Mucosa of descending colon (tissue), 3 donors: Measurements from ENCODE around the gene LIME1. TPM values are rescaled to one million over a fixed set of nuclear protein-coding genes. Genes with fewer than 3 reads are reported as not detected.

Source experiments
- ATAC-seq: fragments of 200-7000 bp; cut with Tn5 transposase; one replicate; pipeline ENCODE4 v1.9.1; 2020; ENCODE audit warnings: mild to moderate bottlenecking, moderate library complexity
- DNase-seq, 3 donors: peaks; one replicate each; pipeline ENCODE4 v3.0.0-alpha.2; 2020
- H3K36me3 ChIP-seq: fragments of 200-600 bp; one replicate; pipeline ENCODE4 v1.8.0; 2021; ENCODE audit warnings: low read depth, mild to moderate bottlenecking
- H3K4me1 ChIP-seq: fragments of 200-600 bp; one replicate; pipeline ENCODE4 v1.8.0; 2021; ENCODE audit warnings: low read depth, mild to moderate bottlenecking
- H3K4me3 ChIP-seq: fragments of 200-600 bp; one replicate; pipeline ENCODE4 v1.8.0; 2021; ENCODE audit warnings: mild to moderate bottlenecking
- H3K9me3 ChIP-seq: fragments of 200-600 bp; one replicate; pipeline ENCODE4 v1.8.0; 2021; ENCODE audit warnings: mild to moderate bottlenecking
- intact Hi-C, 2 donors: fragments of 100-400 bp; cut with DNase I in 1 of 2; cut with micrococcal nuclease in 1 of 2; formaldehyde crosslinking; loops; one replicate each; pipeline versions ENCODE4 v1.11.0 to v1.11.1; 2022; cut with DNase I, micrococcal nuclease
- total RNA-seq, 3 donors: library from RNA; stranded (reverse); fragmentation: NEBNext Ultra II Directional in 2 of 3; extraction: Animal tissue kit (Norgen Biotek cat#: 25700) in 2 of 3; gene quantifications; one replicate each; pipeline versions ENCODE4 v1.2.1 to v1.2.4, GENCODE V29; 2021 to 2023
- TF ChIP-seq, protein P1 (sequence below): fragments of 200-600 bp; IDR thresholded peaks from one replicate; pipeline ENCODE4 v1.8.0; 2022; ENCODE audit warnings: antibody characterized with exemption, mild to moderate bottlenecking
- donor health status: DM: no; HTN: no; CAD: no; lungs with moderate emphysema.
- donor health status: DM: no; HTN: no; CAD: no.
- donor health status: DM: no; HTN: yes; CAD: no.

The LIME1 gene
- total RNA-seq, 3 donors from 2014 or later: 10.4 to 11.2 (median 10.8) TPM

DNA sequence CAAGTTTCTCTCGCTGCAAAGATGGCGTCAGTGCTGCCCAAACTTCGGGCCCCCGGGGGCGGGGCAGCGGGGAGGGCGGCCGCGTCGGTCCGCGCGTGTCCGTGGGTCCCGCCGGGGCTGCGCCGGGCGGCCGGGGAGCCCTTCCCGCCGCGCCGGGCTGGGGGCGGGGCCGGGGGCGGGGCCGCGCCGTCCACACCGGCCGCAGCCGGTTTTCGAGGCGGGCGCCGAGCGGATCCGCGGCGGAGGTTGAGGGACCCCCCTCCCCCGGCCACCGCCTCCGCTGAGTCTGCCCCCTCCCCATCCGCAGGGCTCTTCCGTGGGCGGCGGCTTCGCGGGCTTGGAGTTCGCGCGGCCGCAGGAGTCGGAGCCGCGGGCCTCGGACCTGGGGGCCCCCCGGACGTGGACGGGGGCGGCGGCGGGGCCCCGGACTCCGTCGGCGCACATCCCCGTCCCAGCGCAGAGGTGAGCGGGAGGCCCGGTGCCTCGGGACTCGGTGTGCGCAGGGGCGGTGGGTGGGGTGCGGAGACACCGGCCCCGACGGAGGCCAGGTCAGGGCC, 3.7 kb downstream of the LIME1 start:
- TF ChIP-seq, protein P1, sequence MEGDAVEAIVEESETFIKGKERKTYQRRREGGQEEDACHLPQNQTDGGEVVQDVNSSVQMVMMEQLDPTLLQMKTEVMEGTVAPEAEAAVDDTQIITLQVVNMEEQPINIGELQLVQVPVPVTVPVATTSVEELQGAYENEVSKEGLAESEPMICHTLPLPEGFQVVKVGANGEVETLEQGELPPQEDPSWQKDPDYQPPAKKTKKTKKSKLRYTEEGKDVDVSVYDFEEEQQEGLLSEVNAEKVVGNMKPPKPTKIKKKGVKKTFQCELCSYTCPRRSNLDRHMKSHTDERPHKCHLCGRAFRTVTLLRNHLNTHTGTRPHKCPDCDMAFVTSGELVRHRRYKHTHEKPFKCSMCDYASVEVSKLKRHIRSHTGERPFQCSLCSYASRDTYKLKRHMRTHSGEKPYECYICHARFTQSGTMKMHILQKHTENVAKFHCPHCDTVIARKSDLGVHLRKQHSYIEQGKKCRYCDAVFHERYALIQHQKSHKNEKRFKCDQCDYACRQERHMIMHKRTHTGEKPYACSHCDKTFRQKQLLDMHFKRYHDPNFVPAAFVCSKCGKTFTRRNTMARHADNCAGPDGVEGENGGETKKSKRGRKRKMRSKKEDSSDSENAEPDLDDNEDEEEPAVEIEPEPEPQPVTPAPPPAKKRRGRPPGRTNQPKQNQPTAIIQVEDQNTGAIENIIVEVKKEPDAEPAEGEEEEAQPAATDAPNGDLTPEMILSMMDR: no peak
- Histone ChIP-seq H3K4me1 (peaks cover 43% of the 10 kb centered on the region), H3K9me3 (no peaks in the 10 kb centered on the region), H3K4me3 (peak overlapping the region; percentile 11), H3K36me3 (peaks cover 3% of the 10 kb centered on the region)
- intact Hi-C loops: no loop called here
- peak; percentile 16 for ATAC-seq
- DNase-seq: peak; percentile 49 to 78 (median 75)

DNA sequence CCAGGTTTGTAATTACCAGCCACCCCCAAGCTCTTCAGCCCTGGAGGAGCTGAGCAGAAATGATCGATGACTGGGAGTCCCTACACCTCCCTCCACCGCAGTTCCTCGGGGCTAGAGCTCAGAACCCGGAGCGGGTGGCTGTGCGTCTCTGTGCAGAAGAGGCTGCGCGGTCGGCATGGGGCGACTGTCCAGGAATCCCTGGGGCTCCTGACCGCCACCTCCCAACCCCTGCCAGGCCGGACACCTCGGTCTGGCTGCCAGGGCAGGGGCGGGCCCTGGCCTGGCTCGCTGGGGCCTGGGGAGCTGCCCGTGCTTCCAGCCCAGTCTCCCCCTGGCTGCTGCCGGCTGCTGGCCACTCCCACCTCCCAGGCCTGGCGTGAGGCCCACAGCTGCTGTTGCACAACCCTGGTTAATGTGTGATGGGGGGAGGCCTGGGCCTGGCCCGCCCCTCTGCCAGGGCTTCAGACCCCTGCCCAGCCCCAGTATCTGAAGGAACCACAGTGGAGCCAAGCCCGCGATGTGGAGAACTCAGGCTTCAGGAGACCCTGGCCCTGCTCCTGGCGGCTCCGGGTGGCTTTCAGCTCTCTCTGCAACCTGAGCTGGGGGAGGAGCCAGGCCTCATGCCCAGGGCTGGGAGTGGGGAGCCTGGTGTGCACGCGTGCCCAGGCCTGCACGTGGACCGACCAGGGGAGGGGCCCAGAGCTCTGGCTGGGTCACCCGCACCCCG, 4.3 kb downstream of the LIME1 start:
- Histone ChIP-seq H3K4me1 (peaks cover 40% of the 10 kb centered on the region), H3K36me3 (peaks cover 3% of the 10 kb centered on the region), H3K9me3 (no peaks in the 10 kb centered on the region), H3K4me3 (peak overlapping the region; percentile 11)
- ATAC-seq (peak; percentile 63), DNase-seq (peak; percentile 92 to 94 (median 93))
- TF ChIP-seq, protein P1: no peak
- intact Hi-C loops: no loop called here

DNA sequence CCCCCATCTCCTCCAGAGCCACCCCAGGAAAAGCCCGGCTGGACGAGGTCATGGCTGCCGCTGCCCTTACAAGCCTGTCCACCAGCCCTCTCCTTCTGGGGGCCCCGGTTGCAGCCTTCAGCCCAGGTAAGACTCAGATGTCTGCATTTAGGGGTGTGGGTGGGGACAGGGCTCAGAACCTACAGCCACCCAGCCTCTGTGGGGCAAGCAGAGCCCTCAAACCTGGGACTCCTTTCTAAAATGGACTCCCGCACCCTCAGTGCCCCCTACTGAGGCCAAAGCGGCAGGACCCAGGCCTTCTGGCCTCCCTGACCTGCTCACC, 4.9 kb downstream of the LIME1 start:
- Histone ChIP-seq H3K4me3 (no peak overlapping the region), H3K4me1 (peaks cover 36% of the 10 kb centered on the region), H3K9me3 (no peaks in the 10 kb centered on the region), H3K36me3 (peaks cover 3% of the 10 kb centered on the region)
- ATAC-seq (no peak), DNase-seq (no peak)
- intact Hi-C loops: no loop called here
- TF ChIP-seq, protein P1: no peak

DNA sequence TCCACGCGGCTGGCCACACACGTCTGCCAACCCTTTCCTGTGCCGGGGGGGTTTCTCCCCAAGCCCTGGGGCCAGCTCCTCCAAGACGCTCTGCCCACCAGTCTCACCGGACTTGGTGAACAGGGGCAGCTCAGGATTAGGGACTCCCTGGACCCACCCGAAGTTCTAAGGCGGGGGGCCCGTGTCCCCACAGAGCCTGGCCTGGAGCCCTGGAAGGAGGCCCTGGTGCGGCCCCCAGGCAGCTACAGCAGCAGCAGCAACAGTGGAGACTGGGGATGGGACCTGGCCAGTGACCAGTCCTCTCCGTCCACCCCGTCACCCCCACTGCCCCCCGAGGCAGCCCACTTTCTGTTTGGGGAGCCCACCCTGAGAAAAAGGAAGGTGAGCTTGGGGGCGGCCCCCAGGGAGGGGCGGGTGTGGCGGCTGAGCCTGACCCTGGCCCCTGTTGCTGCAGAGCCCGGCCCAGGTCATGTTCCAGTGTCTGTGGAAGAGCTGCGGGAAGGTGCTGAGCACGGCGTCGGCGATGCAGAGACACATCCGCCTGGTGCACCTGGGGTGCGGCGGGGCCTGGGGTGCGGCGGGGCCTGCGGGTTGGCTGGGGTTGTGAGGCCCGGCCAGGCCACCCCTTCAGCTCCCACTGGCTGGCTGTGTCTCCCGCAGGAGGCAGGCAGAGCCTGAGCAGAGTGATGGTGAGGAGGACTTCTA, 5.4 kb downstream of the LIME1 start:
- no peak overlapping the region for H3K4me3 ChIP-seq
- H3K36me3 ChIP-seq: peaks cover 3% of the 10 kb centered on the region
- peak in 1 of 3 donors; percentile 60 for DNase-seq
- no peaks in the 10 kb centered on the region for H3K9me3 ChIP-seq
- TF ChIP-seq, protein P1: no peak
- peaks cover 31% of the 10 kb centered on the region for H3K4me1 ChIP-seq
- no peak for ATAC-seq
- intact Hi-C loops: no loop called here

DNA sequence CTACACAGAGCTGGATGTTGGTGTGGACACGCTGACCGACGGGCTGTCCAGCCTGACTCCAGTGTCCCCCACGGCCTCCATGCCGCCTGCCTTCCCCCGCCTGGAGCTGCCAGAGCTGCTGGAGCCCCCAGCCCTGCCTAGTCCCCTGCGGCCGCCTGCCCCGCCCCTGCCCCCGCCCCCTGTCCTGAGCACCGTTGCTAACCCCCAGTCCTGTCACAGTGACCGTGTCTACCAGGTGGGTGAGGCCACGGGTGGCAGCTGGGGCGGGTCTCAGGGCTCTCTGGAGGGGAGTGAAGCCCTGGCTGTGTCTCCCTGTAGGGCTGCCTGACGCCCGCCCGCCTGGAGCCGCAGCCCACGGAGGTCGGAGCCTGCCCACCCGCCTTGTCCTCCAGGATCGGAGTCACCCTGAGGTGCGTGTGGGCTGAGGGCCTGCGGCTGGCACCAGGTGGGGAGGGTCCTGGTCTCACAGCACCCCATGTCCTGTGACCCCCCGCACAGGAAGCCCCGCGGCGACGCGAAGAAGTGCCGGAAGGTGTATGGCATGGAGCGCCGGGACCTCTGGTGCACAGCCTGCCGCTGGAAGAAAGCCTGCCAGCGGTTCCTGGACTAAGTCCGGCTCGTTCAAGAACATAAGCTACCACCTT, 6.0 kb downstream of the LIME1 start:
- DNase-seq (peak in 1 of 3 donors; percentile 57), ATAC-seq (no peak)
- TF ChIP-seq, protein P1: no peak
- peaks cover 25% of the 10 kb centered on the region for H3K4me1 ChIP-seq
- H3K9me3 ChIP-seq: no peaks in the 10 kb centered on the region
- no peak overlapping the region for H3K4me3 ChIP-seq
- intact Hi-C loops: no loop called here
- H3K36me3 ChIP-seq: peaks cover 3% of the 10 kb centered on the region
